GM13977 (cell line): ENCODE data around the gene CTNNA2.

Experiments used
- DNase-seq: peaks from one replicate; pipeline ENCODE4 v3.0.0; 2012; ENCODE audit warnings: low spot score
- in situ Hi-C: fragments of 300-500 bp; cut with MboI; formaldehyde crosslinking; loops from one replicate; pipeline ENCODE4 v1.12.0; 2022; ENCODE audit warnings: low sequenced_read_pairs, low pct_unique_long_range_greater_than_20kb, mixed read lengths, inconsistent platforms; ENCODE audit not compliant: unreplicated experiment
- TF ChIP-seq, protein P1 (sequence below): IDR thresholded peaks from 2 replicates; pipeline ENCODE4 v1.5.1; 2012; ENCODE audit warnings: mild to moderate bottlenecking, control low read depth; ENCODE audit not compliant: insufficient read depth; ENCODE audit errors: extremely low read depth, missing control alignments

CTNNA2 gene

DNA sequence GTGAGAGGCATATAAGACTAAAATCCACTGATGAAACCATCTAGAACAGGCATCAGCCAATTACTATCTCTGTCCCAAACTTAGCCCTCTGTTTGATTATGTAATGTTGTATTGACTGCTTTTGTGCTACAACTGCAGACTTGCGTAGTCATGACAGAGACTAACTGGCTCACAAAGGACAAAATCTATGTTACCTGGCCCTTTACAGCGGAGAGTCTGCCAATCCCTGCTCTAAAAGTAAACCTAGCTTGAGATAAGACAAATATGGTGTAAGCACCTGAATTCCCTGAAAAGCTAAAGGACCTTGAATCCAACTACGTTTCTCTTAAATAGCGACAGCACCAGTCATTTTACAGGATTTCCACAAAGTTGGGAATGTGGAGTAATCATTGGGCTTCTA lies 894.5 kb downstream of the CTNNA2 start:
- in situ Hi-C loops = no loop called here
- DNase-seq = no peak
- TF ChIP-seq, protein P1, sequence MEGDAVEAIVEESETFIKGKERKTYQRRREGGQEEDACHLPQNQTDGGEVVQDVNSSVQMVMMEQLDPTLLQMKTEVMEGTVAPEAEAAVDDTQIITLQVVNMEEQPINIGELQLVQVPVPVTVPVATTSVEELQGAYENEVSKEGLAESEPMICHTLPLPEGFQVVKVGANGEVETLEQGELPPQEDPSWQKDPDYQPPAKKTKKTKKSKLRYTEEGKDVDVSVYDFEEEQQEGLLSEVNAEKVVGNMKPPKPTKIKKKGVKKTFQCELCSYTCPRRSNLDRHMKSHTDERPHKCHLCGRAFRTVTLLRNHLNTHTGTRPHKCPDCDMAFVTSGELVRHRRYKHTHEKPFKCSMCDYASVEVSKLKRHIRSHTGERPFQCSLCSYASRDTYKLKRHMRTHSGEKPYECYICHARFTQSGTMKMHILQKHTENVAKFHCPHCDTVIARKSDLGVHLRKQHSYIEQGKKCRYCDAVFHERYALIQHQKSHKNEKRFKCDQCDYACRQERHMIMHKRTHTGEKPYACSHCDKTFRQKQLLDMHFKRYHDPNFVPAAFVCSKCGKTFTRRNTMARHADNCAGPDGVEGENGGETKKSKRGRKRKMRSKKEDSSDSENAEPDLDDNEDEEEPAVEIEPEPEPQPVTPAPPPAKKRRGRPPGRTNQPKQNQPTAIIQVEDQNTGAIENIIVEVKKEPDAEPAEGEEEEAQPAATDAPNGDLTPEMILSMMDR = no peak

DNA sequence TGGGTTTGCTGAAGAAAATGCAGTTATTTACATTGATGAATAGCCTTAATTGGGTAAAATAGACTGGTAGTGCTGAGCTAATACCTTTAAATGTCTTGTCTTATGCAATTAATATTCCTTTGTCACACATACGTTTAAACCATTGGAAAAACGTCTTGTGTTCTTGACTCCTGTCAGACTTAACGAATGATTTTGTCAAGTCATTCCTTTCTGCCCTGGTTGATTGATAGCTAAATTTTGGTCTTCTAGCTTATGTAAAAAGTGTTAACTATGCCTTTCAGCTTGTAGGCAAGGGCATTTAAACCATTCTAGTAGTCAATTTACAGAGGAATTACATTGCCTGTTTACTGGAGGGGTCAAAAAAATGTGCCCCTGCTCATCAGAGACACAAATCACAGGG lies 897.5 kb downstream of the CTNNA2 start:
- TF ChIP-seq, protein P1 = no peak
- in situ Hi-C loops = no loop called here
- DNase-seq = no peak

DNA sequence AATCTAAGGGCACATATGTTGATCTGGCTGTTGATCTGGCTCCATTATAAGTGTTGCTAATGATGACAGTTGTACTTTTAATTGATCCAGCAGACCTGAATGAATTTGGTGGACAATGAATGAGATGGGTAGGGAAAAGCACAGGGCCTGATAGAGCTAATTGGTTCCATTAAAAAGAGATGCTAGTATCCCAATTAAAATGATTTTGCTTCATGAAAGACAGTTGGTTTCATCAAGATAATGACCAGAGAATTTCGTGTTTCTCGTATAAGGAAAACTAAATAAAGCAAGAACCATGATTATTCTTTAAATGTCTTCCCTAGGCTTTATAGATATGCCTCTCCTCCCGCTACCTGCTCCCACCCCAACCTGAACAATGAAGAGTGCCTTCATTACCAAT lies 900.3 kb downstream of the CTNNA2 start:
- TF ChIP-seq, protein P1 = no peak
- in situ Hi-C loops = no loop called here
- DNase-seq = no peak

DNA sequence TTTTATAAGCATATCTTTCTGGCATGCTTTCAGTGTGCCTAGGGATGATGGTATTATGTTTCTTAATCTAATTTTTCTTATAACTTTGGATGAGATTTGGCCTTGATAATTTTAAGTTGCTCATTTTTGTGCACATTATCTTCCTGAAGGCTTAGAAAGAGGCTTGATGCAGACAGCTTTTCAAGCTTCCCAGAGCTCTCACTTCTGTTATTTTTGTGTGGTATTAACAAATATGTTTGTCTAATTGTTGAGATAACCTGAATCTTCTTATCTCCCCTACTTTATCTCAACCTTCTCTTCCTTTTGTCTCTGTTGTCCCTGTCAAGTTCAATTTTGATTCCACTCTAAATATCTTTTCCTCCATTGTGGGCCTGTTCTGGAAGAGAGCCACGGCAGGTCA lies 904.9 kb downstream of the CTNNA2 start:
- no peak for DNase-seq
- TF ChIP-seq, protein P1 = no peak
- in situ Hi-C loops = no loop called here

DNA sequence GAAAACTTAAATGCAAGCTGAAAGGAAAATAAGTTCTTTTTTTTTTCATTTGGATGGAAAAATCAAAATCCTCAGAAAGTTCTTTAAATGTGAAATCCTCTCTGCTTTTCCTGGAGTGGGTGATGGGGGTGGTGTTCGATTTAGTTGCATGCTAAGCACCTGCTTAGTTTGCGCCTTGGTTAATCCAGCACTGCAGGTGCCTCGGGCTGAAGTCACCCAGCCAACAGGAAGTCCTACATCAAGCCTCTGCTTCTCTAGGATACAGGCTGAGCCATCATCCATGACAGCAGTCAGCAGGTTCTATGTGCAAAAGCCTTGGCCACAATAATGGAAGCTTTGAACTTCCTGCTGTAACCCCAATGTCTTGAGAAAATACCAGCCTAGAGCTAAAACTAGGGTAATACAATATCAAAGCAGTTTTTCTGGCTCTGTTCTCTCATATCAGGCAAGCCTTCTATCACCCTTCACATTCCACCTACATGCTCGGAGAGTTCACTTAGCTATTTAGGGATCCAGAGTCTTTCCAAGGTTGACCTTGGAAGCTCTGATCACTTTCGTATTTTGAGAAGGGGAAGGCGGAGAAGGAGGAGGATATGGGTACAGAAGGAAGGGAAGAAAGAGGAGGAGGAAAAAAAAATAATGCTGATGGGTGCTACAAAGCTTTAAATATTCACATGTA lies 907.8 kb downstream of the CTNNA2 start:
- in situ Hi-C loops = no loop called here
- no peak for DNase-seq
- TF ChIP-seq, protein P1 = no peak

DNA sequence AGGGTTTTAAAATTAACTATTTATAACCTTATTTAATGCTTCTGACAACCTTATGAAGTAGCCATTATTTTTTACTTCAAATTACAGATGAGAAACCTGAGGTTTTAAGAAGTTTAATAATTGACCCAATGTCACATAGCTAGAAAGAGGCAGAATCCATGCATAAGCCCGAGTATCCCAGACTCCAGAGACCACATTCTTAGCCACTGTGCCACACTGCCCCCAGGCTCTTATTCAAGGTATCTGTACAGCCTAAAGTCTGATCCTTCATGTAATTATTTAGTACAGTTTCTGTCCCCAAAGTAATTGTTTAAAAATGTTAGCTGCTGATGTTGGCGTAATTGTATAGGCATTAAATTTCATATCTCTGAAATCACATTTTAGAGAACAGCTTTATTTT lies 916.4 kb downstream of the CTNNA2 start:
- DNase-seq = no peak
- in situ Hi-C loops = no loop called here
- TF ChIP-seq, protein P1 = no peak
